ENCODE results near the gene FGFRL1.

The FGFRL1 gene

GRCh38 chr4:965766-966134 is 45.7 kb upstream of the FGFRL1 start:
- ChIA-PET POLR2A (no interaction called here), CTCF (no interaction called here)

GRCh38 chr4:966266-967112 is 44.9 kb upstream of the FGFRL1 start:
- no peak for TF ChIP-seq CTCF (IDR thresholded peaks at IDR 0.05; ENCODE audit: insufficient read depth, low read length, missing control alignments)
- H3K4me3 ChIP-seq (ENCODE audit: low read depth, low read length): no peak overlapping the region
- no peak for DNase-seq (ENCODE audit: low read depth, low spot score)
- ChIA-PET POLR2A (no interaction called here), CTCF (interaction anchor here (0.6 kb wide), 1 partner anchor 28 kb away, joined by 3 read pairs; no protein-coding TSS in a partner anchor)

More at GRCh38 chr4:965766-966134, 45.7 kb upstream of the FGFRL1 start:
- no peak for DNase-seq (ENCODE audit: low read depth, low spot score)
- H3K4me3 ChIP-seq (ENCODE audit: low read depth, low read length): no peak overlapping the region
- TF ChIP-seq CTCF (IDR thresholded peaks at IDR 0.05; ENCODE audit: insufficient read depth, low read length, missing control alignments): no peak

GRCh38 chr4:967113-968104 is 44.0 kb upstream of the FGFRL1 start:
- TF ChIP-seq CTCF (IDR thresholded peaks at IDR 0.05; ENCODE audit: insufficient read depth, low read length, missing control alignments): no peak
- ChIA-PET POLR2A (no interaction called here), CTCF (no interaction called here)
- DNase-seq (ENCODE audit: low read depth, low spot score): no peak
- H3K4me3 ChIP-seq (ENCODE audit: low read depth, low read length): no peak overlapping the region

GRCh38 chr4:968221-968620 is 43.2 kb upstream of the FGFRL1 start:
- CTCF ChIA-PET: no interaction called here
- no peak overlapping the region for H3K4me3 ChIP-seq (ENCODE audit: low read depth, low read length)
- POLR2A ChIA-PET: no interaction called here
- DNase-seq (ENCODE audit: low read depth, low spot score): no peak
- TF ChIP-seq CTCF (IDR thresholded peaks at IDR 0.05; ENCODE audit: insufficient read depth, low read length, missing control alignments): no peak

GRCh38 chr4:968621-969394 is 42.6 kb upstream of the FGFRL1 start:
- no peak for DNase-seq (ENCODE audit: low read depth, low spot score)
- ChIA-PET CTCF (no interaction called here), POLR2A (no interaction called here)
- TF ChIP-seq CTCF (IDR thresholded peaks at IDR 0.05; ENCODE audit: insufficient read depth, low read length, missing control alignments): no peak
- no peak overlapping the region for H3K4me3 ChIP-seq (ENCODE audit: low read depth, low read length)

All from AG04449 (cell line).